ELR (cell line): ENCODE results near the gene MICALL1.

ENCODE experiments used
- DNase-seq: peaks from one replicate; pipeline ENCODE4 v3.0.0-alpha.2; 2015; ENCODE audit warnings: low read depth

The MICALL1 gene, protein sequence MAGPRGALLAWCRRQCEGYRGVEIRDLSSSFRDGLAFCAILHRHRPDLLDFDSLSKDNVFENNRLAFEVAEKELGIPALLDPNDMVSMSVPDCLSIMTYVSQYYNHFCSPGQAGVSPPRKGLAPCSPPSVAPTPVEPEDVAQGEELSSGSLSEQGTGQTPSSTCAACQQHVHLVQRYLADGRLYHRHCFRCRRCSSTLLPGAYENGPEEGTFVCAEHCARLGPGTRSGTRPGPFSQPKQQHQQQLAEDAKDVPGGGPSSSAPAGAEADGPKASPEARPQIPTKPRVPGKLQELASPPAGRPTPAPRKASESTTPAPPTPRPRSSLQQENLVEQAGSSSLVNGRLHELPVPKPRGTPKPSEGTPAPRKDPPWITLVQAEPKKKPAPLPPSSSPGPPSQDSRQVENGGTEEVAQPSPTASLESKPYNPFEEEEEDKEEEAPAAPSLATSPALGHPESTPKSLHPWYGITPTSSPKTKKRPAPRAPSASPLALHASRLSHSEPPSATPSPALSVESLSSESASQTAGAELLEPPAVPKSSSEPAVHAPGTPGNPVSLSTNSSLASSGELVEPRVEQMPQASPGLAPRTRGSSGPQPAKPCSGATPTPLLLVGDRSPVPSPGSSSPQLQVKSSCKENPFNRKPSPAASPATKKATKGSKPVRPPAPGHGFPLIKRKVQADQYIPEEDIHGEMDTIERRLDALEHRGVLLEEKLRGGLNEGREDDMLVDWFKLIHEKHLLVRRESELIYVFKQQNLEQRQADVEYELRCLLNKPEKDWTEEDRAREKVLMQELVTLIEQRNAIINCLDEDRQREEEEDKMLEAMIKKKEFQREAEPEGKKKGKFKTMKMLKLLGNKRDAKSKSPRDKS

DNA sequence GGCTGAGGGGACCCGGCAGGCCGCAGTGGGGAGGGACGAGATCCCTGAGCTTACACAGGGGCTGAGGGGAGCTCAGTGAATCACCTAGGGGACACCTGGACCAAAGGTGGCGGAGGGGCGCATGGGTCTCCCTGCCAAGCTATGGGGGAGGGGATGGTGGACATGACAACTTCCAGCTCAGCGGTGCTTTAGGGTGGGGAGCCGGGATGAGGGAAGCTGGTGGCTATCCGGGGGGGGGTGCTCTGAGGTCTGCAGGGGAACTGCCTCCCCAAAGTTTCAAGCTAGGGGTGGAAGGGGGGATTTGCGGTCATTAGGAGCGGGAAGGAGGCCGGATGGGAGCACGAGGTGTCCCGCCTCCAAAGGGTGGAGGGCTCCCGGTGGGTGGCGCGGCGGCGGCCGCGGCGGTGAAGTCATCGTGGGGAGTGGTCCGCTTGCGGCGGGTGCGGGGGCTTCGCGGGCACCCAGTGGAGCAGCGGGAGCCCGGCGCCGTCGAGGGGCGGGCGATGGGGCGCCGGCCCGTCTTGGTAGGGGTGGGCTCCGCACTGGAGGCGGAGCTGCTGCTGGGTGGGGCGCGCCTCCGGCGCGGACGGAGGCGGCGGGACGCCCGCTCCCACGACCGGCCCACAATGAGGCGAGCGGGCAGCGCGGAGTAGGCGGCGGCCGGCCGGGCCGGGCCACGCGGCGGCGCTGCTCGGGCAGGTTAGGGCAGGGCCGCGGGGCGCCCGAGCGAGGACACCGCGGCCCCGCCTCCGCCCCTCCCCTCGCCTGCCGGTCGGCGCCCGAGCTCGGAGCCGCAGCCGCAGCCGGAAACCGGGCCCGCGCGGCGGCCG, at the start of gene MICALL1:
Gene MICALL1 (plus strand): TSS at position 764 of the 830 bp plus-strand sequence. CDS start 126 bp downstream, outside the sequence.
- peak; percentile 86 for DNase-seq

DNA sequence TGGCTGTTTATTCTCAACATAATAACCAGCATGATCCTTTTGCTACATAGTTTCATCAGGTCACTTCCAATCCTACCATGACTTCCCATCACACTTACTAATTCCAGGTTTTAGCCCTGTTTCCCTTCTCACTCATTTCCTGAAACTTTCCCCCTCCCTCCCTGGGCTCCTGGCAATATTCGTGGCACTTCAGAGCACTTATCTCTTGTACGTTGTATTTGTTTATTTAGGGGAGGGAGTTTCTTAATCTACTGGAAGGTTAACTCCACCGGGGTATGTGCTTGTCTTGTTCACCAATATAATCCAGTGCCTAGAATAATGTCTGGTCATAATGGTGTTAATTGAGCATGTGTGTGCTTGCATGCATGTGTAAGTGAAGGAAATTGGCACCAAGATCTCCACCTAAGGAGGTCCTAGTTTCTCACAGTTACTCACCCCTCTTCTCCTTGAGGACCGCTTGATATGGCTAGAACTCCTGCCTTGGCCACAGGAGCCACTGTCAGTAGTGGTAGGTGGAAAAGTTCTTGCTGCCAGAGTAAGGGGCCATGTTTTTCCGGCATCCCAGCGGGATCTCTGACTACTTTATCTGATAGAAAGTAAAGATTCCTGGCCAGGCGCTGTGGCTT, 45.2 kb upstream of the MICALL1 start:
- no peak for DNase-seq

- no peak for DNase-seq
These were observed 43.3 kb upstream of the MICALL1 start for GRCh38 chr22:37862570-37863325.

GRCh38 chr22:37865510-37865909, 40.6 kb upstream of the MICALL1 start:
- no peak for DNase-seq

- DNase-seq, result peak; percentile 42
These were observed 35.8 kb upstream of the MICALL1 start for GRCh38 chr22:37870273-37870672.

DNA sequence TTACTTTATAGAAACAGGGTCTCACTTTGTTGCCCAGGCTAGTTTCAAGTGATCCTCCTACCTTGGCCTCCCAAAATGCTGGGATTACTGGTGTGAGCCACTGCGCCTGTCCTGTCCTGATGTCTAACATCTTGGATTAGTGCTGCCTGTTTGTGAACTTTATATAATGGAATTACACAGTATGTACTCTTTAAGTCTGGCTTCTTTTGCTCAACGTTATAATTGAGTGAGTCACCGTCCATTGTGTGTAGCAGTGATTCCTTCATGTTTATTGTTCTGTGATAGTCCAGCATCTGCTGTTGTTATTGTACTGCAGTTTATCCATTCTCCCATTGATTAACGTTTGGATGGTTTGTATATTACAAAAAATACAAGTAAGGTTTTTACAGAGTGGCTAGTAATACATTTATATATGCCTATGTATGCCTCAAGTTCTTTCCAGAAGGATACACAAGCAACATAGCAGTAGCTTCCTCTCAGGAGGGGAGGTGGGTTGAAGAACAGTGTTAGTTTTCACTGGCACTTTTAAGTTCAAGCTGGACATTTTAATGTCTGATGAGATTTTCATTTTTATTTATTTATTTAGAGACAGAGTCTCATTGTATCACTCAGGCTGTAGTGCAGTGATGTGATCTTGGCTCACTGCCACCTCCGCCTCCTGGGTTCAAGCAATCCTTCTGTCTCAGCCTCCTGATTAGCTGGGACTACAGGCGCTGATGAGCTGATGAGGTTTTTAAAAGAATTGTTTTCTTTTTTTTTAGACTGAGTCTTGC, 25.2 kb upstream of the MICALL1 start:
- peak; percentile 73 for DNase-seq

- DNase-seq, result no peak
These were observed 21.7 kb upstream of the MICALL1 start for GRCh38 chr22:37884420-37884819.

DNA sequence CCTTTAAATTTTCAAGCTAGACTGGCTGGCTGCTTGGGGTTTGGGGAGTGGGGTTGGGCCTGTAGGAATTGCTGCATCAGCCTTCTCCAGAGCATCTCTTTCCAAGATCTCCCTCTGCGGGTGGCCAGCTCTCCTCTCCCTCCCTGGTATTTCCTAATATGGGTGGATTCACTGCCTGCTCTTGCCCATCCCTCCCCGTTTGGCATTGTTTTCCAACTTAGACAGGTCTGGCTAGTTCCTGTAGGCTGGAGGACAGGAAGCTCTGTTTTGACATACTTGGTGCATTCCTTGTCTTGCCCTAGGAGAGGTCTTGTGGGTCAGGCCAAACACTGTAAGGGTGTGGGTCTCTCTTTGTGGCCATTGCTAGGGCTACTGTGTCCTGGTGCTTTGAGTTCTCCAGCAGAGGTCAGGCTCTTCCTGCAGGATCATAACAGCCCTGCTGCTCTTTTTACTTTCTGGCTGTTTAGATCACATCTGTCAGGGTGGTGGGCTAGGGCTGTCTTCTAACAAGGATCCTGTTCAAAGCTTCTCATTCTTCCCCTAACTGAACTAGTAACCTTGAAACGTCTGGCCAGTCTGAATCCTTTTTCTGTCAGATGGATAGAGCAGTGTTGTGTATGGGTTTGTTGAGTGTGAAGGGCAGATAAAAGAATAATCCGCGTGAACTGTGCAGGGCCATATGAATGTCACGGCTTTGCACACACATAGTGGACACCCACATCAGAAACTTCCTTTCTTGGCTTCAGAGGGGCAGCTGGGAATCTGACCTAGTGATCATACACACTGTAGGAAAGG, 18.3 kb upstream of the MICALL1 start:
- DNase-seq, result peak; percentile 36

DNA sequence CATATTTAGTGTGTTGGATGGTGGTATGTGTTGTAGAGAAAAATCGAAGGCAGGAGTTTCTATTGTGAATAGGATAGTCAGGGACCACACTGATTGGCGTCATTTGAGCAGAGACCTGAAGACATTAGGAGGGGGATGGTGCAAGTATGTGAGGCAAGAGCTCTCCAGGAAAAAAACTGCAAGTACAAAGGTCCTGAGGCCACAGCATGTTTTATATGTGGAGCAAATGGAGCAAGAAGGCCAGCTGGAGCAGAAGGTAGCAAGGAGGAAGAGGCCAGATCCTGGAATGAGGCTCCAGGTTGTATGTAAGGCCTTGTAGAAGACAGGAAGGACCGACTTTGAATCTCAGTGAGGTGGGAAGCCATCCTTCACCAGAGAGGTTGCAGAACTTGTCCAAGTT, 14.2 kb upstream of the MICALL1 start:
- DNase-seq, result no peak

DNA sequence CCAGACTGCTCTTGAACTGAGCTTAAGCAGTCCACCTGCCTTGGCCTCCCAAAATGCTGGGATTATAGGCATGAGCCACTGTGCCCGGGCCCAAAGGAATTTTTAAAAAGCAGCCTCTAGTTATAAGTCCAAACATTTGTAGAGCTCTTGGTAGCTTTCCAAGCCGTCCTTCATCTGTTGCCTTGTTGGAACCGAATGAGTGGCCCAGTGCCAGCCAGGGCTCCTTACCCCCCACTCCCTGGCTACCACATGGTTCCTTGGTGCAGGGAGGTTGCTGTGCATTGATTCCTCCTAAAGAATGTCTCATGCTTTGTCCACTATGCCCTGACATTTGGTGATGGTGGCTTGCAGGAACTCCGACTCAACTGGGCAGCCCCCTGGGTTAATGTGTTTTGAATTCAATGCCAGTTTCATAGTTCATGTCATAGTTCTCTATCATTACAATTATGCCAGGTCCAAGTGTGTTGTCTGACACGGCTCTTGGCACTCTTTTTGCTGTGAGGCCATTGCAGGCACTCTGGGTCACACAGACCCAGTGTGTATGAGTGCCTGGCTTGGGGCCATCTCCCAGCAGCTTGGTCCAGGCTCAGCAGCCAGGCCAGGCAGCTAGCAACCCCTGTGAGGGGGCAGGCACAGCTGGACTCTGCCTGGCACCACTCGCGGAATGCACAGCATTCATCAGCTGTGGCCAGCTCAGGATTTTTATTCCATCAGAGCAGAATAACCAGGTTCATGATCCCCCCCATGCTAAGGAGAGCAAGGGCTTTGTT, 13.3 kb upstream of the MICALL1 start:
- DNase-seq, result no peak

DNA sequence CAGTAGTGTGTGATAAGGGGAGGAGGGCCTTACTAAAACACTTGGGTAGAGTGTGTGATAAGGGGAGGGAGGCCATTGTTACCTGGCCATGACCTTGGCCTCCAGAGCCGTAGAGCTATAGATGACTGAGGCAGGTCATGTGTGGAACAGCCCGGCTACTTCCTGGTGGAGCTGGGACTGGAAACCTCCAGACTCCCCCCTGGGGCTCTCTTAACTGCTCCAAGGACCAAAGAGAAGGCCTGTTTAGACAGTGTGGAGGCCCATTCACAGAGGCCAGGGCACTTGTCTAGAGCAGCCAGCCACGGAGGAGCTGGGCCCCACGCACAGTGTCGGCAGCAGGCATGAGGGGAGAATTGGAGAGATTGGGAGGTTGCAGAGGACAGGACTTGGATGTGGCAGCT, 12.5 kb upstream of the MICALL1 start:
- DNase-seq, result no peak

DNA sequence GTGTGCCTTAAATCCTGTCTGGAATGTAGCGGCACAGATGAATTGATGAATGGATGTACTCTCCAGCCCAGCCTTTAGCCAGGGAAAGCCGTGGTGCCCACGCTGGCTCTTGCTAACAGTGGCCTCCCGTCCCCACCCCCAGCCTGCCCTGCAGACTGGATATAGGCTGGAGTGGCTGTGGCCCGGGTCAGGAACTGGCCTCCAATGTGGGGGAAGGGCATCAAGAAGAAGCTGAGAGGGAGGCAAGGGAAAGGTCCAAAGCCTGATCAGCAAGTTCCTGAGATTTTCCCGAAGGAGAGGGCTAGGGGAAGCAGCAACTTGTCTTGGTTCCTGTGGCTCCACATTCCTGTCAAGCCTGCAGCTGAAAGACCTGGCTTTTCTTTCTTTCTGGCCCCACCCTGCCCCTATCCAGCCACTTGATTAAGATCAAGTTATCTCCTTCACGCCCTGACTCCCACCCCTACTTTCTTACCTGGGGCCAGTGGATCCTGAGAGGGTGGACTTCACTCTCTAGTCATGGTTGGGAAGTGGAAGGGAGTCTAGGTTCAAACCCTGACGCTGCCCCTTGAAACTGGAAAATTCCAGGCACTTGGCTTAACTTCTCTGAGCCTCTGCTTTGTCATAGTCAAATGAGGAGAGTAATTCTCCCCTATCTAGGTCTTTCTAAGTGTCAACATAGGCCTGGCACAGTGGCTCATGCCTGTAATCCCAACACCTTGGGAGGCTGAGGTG, 11.0 kb upstream of the MICALL1 start:
- no peak for DNase-seq

- peak; percentile 28 for DNase-seq
These were observed 9.9 kb upstream of the MICALL1 start for GRCh38 chr22:37896181-37896592.

DNA sequence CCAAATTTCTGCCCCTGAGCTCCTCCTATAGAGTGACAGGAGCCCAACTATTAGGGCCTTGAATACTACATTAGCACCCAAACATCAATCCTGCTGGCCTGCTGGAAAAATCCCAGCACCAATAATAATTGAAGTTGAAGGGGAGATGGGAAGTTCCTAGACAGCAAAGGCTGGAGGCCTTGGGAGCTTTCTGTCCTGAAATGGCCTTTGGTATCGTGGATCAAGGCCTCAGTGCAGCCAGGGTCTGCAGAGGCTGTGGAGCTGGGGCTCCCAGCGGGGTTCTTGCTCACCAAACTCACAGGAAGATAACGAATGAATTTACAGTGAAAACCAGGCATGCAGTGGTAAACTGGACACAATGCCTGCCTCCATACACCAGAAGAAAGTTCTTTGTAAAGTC, 9.2 kb upstream of the MICALL1 start:
- no peak for DNase-seq

GRCh38 chr22:37897807-37898206, 8.3 kb upstream of the MICALL1 start:
- DNase-seq, result no peak

DNA sequence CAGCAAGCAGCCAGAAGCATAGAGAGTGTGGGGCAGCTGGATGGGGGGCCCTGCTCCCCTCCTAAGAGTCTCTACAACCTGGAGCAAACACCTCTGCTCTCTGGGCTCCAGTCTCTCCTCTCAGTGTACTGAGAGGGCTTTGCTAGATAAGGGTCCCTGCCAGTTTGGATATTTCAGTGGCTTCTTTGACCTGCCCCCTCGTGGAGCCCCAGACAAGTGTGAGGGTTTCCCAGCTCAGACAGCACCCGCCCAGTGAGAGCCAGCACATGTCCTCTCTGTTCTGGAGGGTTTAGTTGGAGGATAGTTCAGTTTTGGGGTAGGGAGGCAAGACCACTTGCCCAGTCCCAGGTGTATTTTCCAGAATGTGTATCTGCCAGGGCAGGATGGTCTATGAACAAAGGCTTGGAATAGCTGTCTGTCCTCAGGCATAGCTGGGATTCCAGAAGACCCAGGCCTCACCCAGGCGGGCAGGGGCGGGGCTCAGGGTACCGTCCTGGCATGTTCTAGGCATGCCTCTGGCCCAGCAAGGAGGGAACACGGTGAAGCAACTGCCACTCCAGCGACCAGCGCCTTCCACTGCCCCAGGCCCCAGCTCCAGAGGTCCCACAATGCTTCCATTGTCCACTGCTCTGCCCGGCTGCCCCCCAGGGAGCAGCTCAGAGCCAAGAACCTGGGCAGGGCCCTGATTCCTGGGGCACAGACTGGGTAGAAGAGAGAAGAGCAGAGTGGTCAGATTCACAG, 7.5 kb upstream of the MICALL1 start:
- DNase-seq, result no peak
